AG09319 (cell line): ENCODE data around the gene AKAP1.

Experiments
- DNase-seq: peaks from one replicate; pipeline ENCODE4 v3.0.0-alpha.2; 2010; ENCODE audit warnings: low read depth; ENCODE audit errors: extremely low read depth
- CTCF ChIP-seq: IDR thresholded peaks from 2 replicates; pipeline ENCODE4 v1.5.1; 2011; ENCODE audit warnings: low read depth, mild to moderate bottlenecking, inconsistent platforms, low read length, moderate library complexity

The AKAP1 gene

GRCh38 chr17:57132663-57133062, 47.6 kb downstream of the AKAP1 start:
- no peak for TF ChIP-seq CTCF
- DNase-seq, result no peak

DNA sequence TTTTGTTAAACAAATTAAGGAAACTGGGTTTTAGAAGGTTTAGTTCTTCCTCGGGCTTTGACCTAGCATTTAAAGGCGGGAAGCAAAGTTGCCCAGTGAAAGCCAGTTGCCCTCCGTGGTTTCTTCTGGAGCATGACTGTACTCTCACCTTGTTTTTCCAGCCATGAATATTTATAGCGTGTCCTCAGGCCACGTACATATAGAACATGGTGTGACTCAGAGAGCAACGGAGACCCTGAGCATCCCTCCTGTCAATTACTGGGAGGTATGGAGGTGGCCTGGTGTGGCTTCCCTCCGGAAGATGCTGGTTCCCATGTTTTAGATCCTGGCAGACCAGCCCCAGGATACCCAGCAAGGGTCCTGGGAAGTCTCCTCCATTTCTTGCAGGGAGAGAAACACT, 48.4 kb downstream of the AKAP1 start:
- no peak for DNase-seq
- TF ChIP-seq CTCF, result no peak

- DNase-seq, result no peak
- TF ChIP-seq CTCF, result no peak
These were observed 50.2 kb downstream of the AKAP1 start for GRCh38 chr17:57135026-57135788.

- no peak for DNase-seq
- no peak for TF ChIP-seq CTCF
These were observed 50.8 kb downstream of the AKAP1 start for GRCh38 chr17:57135789-57136291.

DNA sequence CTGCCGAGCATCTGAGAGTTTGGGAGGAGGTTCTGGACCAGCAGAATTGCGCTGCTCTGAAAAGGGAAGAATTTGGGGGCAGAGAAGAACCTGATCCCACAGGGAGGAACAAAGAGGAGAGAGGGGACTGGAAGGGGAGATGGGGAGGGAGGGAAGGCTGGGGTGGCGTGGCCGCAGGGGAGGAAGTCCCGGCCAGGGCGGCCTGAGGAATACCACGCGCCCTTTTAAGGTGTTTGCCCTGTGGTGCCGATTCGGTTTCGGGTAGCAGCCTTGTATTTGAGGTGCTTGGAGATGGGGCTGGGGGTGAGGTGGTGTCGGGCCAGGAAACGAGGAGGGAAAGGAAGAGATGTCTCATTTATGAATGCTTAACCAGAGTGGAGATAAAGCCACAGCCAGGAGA, 51.3 kb downstream of the AKAP1 start:
- no peak for TF ChIP-seq CTCF
- no peak for DNase-seq

GRCh38 chr17:57138030-57138911, 53.2 kb downstream of the AKAP1 start:
- TF ChIP-seq CTCF, result no peak
- DNase-seq, result no peak
